ENCODE data around the gene TEX14.

The TEX14 gene

DNA sequence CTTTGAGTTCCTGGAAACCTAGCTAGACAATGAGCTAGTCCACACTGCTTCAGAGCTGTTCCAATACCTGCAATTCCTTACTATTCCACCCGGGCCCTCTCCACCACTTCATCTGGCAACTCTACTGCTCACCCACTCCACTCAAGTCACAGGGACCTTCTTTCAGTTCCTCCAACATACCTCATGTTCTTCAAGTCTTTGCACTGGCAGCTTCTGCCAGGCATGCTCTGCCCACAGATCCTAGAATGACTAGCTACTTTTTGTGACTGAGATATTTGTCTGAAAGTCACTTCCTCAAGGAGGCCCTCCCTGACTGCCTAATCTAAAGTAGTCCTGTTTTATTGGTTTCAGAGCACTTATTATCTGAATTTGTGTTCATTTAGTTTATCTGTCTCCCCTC, 86.4 kb downstream of the TEX14 start:
- no peak overlapping the region for H3K4me3 ChIP-seq (ENCODE audit: low read length)
- DNase-seq (ENCODE audit: low read depth), result no peak
- no peak for TF ChIP-seq CTCF (conservative IDR thresholded peaks at IDR 0.05; ENCODE audit: low read depth, low read length)

GRCh38 chr17:58601976-58602375, 89.9 kb downstream of the TEX14 start:
- DNase-seq (ENCODE audit: low read depth), result no peak
- no peak for TF ChIP-seq CTCF (conservative IDR thresholded peaks at IDR 0.05; ENCODE audit: low read depth, low read length)
- H3K4me3 ChIP-seq (ENCODE audit: low read length), result no peak overlapping the region

- no peak overlapping the region for H3K4me3 ChIP-seq (ENCODE audit: low read length)
- DNase-seq (ENCODE audit: low read depth), result no peak
- TF ChIP-seq CTCF (conservative IDR thresholded peaks at IDR 0.05; ENCODE audit: low read depth, low read length), result no peak
These were observed 94.5 kb downstream of the TEX14 start for GRCh38 chr17:58597371-58597770.

GRCh38 chr17:58595194-58595792, 96.6 kb downstream of the TEX14 start:
- no peak for TF ChIP-seq CTCF (conservative IDR thresholded peaks at IDR 0.05; ENCODE audit: low read depth, low read length)
- no peak overlapping the region for H3K4me3 ChIP-seq (ENCODE audit: low read length)
- DNase-seq (ENCODE audit: low read depth), result no peak

- TF ChIP-seq CTCF (conservative IDR thresholded peaks at IDR 0.05; ENCODE audit: low read depth, low read length), result no peak
- DNase-seq (ENCODE audit: low read depth), result no peak
- no peak overlapping the region for H3K4me3 ChIP-seq (ENCODE audit: low read length)
These were observed 98.7 kb downstream of the TEX14 start for GRCh38 chr17:58593123-58593522.

- TF ChIP-seq CTCF (conservative IDR thresholded peaks at IDR 0.05; ENCODE audit: low read depth, low read length), result peak; percentile 29
These were observed 100.4 kb downstream of the TEX14 start for GRCh38 chr17:58591455-58591854.

DNA sequence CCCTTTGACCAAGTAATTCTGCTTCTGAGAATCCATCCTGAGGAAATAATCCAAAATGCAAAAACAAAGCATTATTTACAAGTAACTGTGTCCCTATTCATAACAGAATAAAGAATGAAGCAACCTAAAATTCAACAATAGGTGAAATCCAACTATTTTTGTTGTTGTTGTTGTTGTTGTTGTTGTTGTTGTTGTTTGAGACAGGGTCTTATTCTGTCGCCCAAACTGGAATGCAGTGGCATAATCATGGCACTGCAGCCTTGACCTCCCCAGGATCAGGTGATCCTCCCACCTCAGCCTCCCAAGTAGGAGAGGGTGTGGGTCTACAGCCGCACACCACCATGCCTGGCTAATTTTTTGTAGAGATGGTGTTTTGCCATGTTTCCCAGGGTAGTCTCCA, 101.5 kb downstream of the TEX14 start:
- DNase-seq (ENCODE audit: low read depth), result no peak
- H3K4me3 ChIP-seq (ENCODE audit: low read length), result no peak overlapping the region
- TF ChIP-seq CTCF (conservative IDR thresholded peaks at IDR 0.05; ENCODE audit: low read depth, low read length), result no peak

More at GRCh38 chr17:58591455-58591854, 100.4 kb downstream of the TEX14 start:
- no peak overlapping the region for H3K4me3 ChIP-seq (ENCODE audit: low read length)
- DNase-seq (ENCODE audit: low read depth), result no peak
